Thyroid gland (tissue), 4 donors: ENCODE measurements around the gene IL34.

Experiments used
- POLR2A ChIP-seq, 2 donors: fragments of 450-650 bp; IDR thresholded peaks; one replicate each; pipeline ENCODE4 v1.6.1; 2017; ENCODE audit warnings: antibody characterized with exemption in 2 of 2, mild to moderate bottlenecking in 2 of 2, moderate library complexity in 1 of 2
- TF ChIP-seq, protein P1 (sequence below), 6 experiments: fragments of 200-600 bp in 3 of 6; fragments of 450-650 bp in 3 of 6; sonication (generic) in 3 of 6; IDR thresholded peaks; one replicate each; pipeline ENCODE4 v1.5.1; 2016 to 2019; ENCODE audit warnings: antibody characterized with exemption in 6 of 6, mild to moderate bottlenecking in 2 of 6, inconsistent platforms in 1 of 6, moderate library complexity in 1 of 6

GRCh38 chr16:70680495-70681381, 34.4 kb downstream of the IL34 start:
- TF ChIP-seq POLR2A (IDR thresholded peaks at IDR 0.05), result no peak
- TF ChIP-seq, protein P1, sequence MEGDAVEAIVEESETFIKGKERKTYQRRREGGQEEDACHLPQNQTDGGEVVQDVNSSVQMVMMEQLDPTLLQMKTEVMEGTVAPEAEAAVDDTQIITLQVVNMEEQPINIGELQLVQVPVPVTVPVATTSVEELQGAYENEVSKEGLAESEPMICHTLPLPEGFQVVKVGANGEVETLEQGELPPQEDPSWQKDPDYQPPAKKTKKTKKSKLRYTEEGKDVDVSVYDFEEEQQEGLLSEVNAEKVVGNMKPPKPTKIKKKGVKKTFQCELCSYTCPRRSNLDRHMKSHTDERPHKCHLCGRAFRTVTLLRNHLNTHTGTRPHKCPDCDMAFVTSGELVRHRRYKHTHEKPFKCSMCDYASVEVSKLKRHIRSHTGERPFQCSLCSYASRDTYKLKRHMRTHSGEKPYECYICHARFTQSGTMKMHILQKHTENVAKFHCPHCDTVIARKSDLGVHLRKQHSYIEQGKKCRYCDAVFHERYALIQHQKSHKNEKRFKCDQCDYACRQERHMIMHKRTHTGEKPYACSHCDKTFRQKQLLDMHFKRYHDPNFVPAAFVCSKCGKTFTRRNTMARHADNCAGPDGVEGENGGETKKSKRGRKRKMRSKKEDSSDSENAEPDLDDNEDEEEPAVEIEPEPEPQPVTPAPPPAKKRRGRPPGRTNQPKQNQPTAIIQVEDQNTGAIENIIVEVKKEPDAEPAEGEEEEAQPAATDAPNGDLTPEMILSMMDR (IDR thresholded peaks at IDR 0.05), result no peak
